ENCODE results near the gene TNRC6C.
"Not testable (repeated sequence)": the region's sequence is repeated elsewhere in the genome, so short reads cannot be mapped to it uniquely, and the experiment has no call there.

The TNRC6C gene

GRCh38 chr17:78081551-78081950 lies 123.0 kb downstream of the TNRC6C start:
- DNase-seq (ENCODE audit: low read depth, low spot score) = no peak

- not testable (repeated sequence) for DNase-seq (ENCODE audit: low read depth, low spot score)
Measured at GRCh38 chr17:78082355-78082872, 123.9 kb downstream of the TNRC6C start.

GRCh38 chr17:78082988-78083387 lies 124.5 kb downstream of the TNRC6C start:
- no peak for DNase-seq (ENCODE audit: low read depth, low spot score)

GRCh38 chr17:78086740-78087139 lies 128.2 kb downstream of the TNRC6C start:
- no peak for DNase-seq (ENCODE audit: low read depth, low spot score)

GRCh38 chr17:78088529-78088928 lies 130.0 kb downstream of the TNRC6C start:
- DNase-seq (ENCODE audit: low read depth, low spot score) = no peak

GRCh38 chr17:78089576-78090281 lies 131.2 kb downstream of the TNRC6C start:
- DNase-seq (ENCODE audit: low read depth, low spot score) = no peak

GRCh38 chr17:78092794-78093324 lies 134.4 kb downstream of the TNRC6C start:
- DNase-seq (ENCODE audit: low read depth, low spot score) = no peak

- no peak for DNase-seq (ENCODE audit: low read depth, low spot score)
Measured at GRCh38 chr17:78095035-78095434, 136.5 kb downstream of the TNRC6C start.

GRCh38 chr17:78096093-78096492 lies 137.6 kb downstream of the TNRC6C start:
- DNase-seq (ENCODE audit: low read depth, low spot score) = no peak

- DNase-seq (ENCODE audit: low read depth, low spot score) = no peak
Measured at GRCh38 chr17:78101112-78101511, 142.6 kb downstream of the TNRC6C start.

GRCh38 chr17:78101542-78101941 lies 143.0 kb downstream of the TNRC6C start:
- no peak for DNase-seq (ENCODE audit: low read depth, low spot score)

- DNase-seq (ENCODE audit: low read depth, low spot score) = no peak
Measured at GRCh38 chr17:78103311-78103710, 144.8 kb downstream of the TNRC6C start.

- no peak for DNase-seq (ENCODE audit: low read depth, low spot score)
Measured at GRCh38 chr17:78104540-78104941, 146.0 kb downstream of the TNRC6C start.

- DNase-seq (ENCODE audit: low read depth, low spot score) = no peak
Measured at GRCh38 chr17:78105101-78105500, 146.6 kb downstream of the TNRC6C start.

GRCh38 chr17:78105551-78105950 lies 147.0 kb downstream of the TNRC6C start:
- DNase-seq (ENCODE audit: low read depth, low spot score) = no peak

GRCh38 chr17:78106211-78106610 lies 147.7 kb downstream of the TNRC6C start:
- DNase-seq (ENCODE audit: low read depth, low spot score) = no peak

- no peak for DNase-seq (ENCODE audit: low read depth, low spot score)
Measured at GRCh38 chr17:78107457-78107856, 149.0 kb downstream of the TNRC6C start.

- no peak for DNase-seq (ENCODE audit: low read depth, low spot score)
Measured at GRCh38 chr17:78107976-78108725, 149.6 kb downstream of the TNRC6C start.

- no peak for DNase-seq (ENCODE audit: low read depth, low spot score)
Measured at GRCh38 chr17:78108726-78109488, 150.4 kb downstream of the TNRC6C start.

GRCh38 chr17:78109489-78109761 lies 150.9 kb downstream of the TNRC6C start:
- DNase-seq (ENCODE audit: low read depth, low spot score) = no peak

GRCh38 chr17:78110363-78111015 lies 152.0 kb downstream of the TNRC6C start:
- DNase-seq (ENCODE audit: low read depth, low spot score) = no peak
